ENCODE measurements around the gene SPECC1L.
"Not testable (repeated sequence)": the region's sequence is repeated elsewhere in the genome, so short reads cannot be mapped to it uniquely, and the experiment has no call there.

Gene SPECC1L

GRCh38 chr22:24289114-24289513 is 18.5 kb downstream of the SPECC1L start:
- no peak for DNase-seq

- DNase-seq, result no peak
Observed at GRCh38 chr22:24289741-24290163, 19.1 kb downstream of the SPECC1L start.

- DNase-seq, result no peak
Observed at GRCh38 chr22:24290459-24290858, 19.8 kb downstream of the SPECC1L start.

- DNase-seq, result no peak
Observed at GRCh38 chr22:24291515-24292201, 21.0 kb downstream of the SPECC1L start.

- not testable (repeated sequence) for DNase-seq
Observed at GRCh38 chr22:24292202-24292830, 21.7 kb downstream of the SPECC1L start.

GRCh38 chr22:24294913-24295312 is 24.3 kb downstream of the SPECC1L start:
- DNase-seq, result not testable (repeated sequence)

- not testable (repeated sequence) for DNase-seq
Observed at GRCh38 chr22:24298497-24299155, 28.0 kb downstream of the SPECC1L start.

- DNase-seq, result not testable (repeated sequence)
Observed at GRCh38 chr22:24300522-24300921, 29.9 kb downstream of the SPECC1L start.

- no peak for DNase-seq
Observed at GRCh38 chr22:24302591-24302990, 32.0 kb downstream of the SPECC1L start.

GRCh38 chr22:24303007-24303406 is 32.4 kb downstream of the SPECC1L start:
- DNase-seq, result peak in 3 of 4 experiments; percentile 12 to 61 (median 59)

- no peak for DNase-seq
Observed at GRCh38 chr22:24304062-24304675, 33.5 kb downstream of the SPECC1L start.

GRCh38 chr22:24305260-24305692 is 34.6 kb downstream of the SPECC1L start:
- DNase-seq, result peak in 1 of 4 experiments; percentile 14

GRCh38 chr22:24310969-24311368 is 40.3 kb downstream of the SPECC1L start:
- no peak for DNase-seq

- no peak for DNase-seq
Observed at GRCh38 chr22:24315367-24315966, 44.8 kb downstream of the SPECC1L start.

- not testable (repeated sequence) for DNase-seq
Observed at GRCh38 chr22:24316264-24316663, 45.6 kb downstream of the SPECC1L start.

- not testable (repeated sequence) for DNase-seq
Observed at GRCh38 chr22:24317511-24317910, 46.9 kb downstream of the SPECC1L start.

- DNase-seq, result no peak
Observed at GRCh38 chr22:24319451-24319850, 48.8 kb downstream of the SPECC1L start.

- no peak for DNase-seq
Observed at GRCh38 chr22:24321999-24322398, 51.4 kb downstream of the SPECC1L start.

GRCh38 chr22:24322522-24322921 is 51.9 kb downstream of the SPECC1L start:
- DNase-seq, result no peak

- no peak for DNase-seq
Observed at GRCh38 chr22:24323233-24323632, 52.6 kb downstream of the SPECC1L start.

GRCh38 chr22:24323695-24324094 is 53.1 kb downstream of the SPECC1L start:
- DNase-seq, result no peak

- DNase-seq, result no peak
Observed at GRCh38 chr22:24324137-24324536, 53.5 kb downstream of the SPECC1L start.

All from suppressor macrophage (primary cell).